KMS-11 (cell line): ENCODE data around the gene ABLIM2.

ENCODE experiments used
- H2AFZ ChIP-seq: fragments of 200-600 bp; sonication (generic); 2 replicates; pipeline ENCODE4 v1.6.1; 2016; ENCODE audit warnings: antibody characterized with exemption, mixed run types, low read depth
- H3K27ac ChIP-seq: fragments of 200-600 bp; sonication (generic); 2 replicates; pipeline ENCODE4 v1.6.1; 2016; ENCODE audit warnings: mild to moderate bottlenecking, mixed run types
- H3K27me3 ChIP-seq: fragments of 200-600 bp; sonication (generic); 2 replicates; pipeline ENCODE4 v1.6.1; 2017; ENCODE audit warnings: mild to moderate bottlenecking, low read depth, mixed run types, moderate library complexity; ENCODE audit not compliant: insufficient read depth
- H3K36me3 ChIP-seq: fragments of 200-600 bp; sonication (generic); 2 replicates; pipeline ENCODE4 v1.6.1; 2017; ENCODE audit warnings: mild to moderate bottlenecking, mixed run types; ENCODE audit not compliant: insufficient read depth
- H3K4me1 ChIP-seq: fragments of 200-600 bp; sonication (generic); 2 replicates; pipeline ENCODE4 v1.6.1; 2016; ENCODE audit warnings: mild to moderate bottlenecking, low read depth, mixed run types; ENCODE audit not compliant: poor library complexity, severe bottlenecking
- H3K4me2 ChIP-seq: fragments of 200-600 bp; sonication (generic); 2 replicates; pipeline ENCODE4 v1.7.0; 2016; ENCODE audit warnings: mild to moderate bottlenecking, mixed run types
- H3K4me3 ChIP-seq: fragments of 200-600 bp; sonication (generic); IDR thresholded peaks from 2 replicates; pipeline ENCODE4 v1.6.1; 2017; ENCODE audit warnings: low read depth, low read length, mixed read lengths; ENCODE audit not compliant: insufficient read depth
- H3K79me2 ChIP-seq: fragments of 200-600 bp; sonication (generic); 2 replicates; pipeline ENCODE4 v1.6.1; 2016; ENCODE audit warnings: low read depth, mixed run types; ENCODE audit not compliant: insufficient read depth
- H3K9ac ChIP-seq: fragments of 200-600 bp; sonication (generic); 2 replicates; pipeline ENCODE4 v1.6.1; 2016; ENCODE audit warnings: mild to moderate bottlenecking, mixed run types
- H4K20me1 ChIP-seq: fragments of 200-600 bp; sonication (generic); 2 replicates; pipeline ENCODE4 v1.6.1; 2016; ENCODE audit warnings: mild to moderate bottlenecking, mixed run types; ENCODE audit not compliant: insufficient read depth
- TF ChIP-seq, protein P1 (sequence below): fragments of 200-600 bp; sonication (generic); conservative IDR thresholded peaks from 2 replicates; pipeline ENCODE4 v1.6.1; 2017; ENCODE audit warnings: low read depth, mild to moderate bottlenecking, antibody characterized with exemption, low read length, moderate library complexity, mixed read lengths

The ABLIM2 gene

DNA sequence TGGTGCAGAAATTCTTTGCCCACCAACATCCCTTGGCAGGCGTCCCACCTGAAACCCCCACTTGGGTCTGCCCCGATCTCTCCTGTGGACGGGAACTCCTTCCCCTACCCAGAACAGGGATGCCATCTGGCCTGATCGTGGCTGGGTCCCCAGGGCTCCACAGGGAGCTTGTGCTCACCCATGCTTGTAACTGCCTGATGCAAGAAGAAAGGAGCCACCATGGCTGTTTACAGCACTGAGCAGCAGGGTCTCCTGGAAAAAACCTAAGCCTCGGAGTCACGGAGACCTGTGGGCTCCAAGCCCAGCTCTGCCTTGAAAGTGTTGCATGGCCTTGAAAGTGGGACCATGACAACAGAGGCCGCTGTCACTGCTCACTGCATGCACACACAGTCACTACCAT, 117.4 kb downstream of the ABLIM2 start:
- Histone ChIP-seq H4K20me1 (no peaks in the 10 kb centered on the region), H2AFZ (no peak overlapping the region), H3K4me1 (no peaks in the 10 kb centered on the region), H3K4me2 (no peak overlapping the region), H3K36me3 (no peaks in the 10 kb centered on the region), H3K4me3 (no peak overlapping the region), H3K27ac (no peak overlapping the region), H3K9ac (no peak overlapping the region), H3K27me3 (no peaks in the 10 kb centered on the region), H3K79me2 (no peaks in the 10 kb centered on the region)
- TF ChIP-seq, protein P1, sequence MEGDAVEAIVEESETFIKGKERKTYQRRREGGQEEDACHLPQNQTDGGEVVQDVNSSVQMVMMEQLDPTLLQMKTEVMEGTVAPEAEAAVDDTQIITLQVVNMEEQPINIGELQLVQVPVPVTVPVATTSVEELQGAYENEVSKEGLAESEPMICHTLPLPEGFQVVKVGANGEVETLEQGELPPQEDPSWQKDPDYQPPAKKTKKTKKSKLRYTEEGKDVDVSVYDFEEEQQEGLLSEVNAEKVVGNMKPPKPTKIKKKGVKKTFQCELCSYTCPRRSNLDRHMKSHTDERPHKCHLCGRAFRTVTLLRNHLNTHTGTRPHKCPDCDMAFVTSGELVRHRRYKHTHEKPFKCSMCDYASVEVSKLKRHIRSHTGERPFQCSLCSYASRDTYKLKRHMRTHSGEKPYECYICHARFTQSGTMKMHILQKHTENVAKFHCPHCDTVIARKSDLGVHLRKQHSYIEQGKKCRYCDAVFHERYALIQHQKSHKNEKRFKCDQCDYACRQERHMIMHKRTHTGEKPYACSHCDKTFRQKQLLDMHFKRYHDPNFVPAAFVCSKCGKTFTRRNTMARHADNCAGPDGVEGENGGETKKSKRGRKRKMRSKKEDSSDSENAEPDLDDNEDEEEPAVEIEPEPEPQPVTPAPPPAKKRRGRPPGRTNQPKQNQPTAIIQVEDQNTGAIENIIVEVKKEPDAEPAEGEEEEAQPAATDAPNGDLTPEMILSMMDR, result no peak

DNA sequence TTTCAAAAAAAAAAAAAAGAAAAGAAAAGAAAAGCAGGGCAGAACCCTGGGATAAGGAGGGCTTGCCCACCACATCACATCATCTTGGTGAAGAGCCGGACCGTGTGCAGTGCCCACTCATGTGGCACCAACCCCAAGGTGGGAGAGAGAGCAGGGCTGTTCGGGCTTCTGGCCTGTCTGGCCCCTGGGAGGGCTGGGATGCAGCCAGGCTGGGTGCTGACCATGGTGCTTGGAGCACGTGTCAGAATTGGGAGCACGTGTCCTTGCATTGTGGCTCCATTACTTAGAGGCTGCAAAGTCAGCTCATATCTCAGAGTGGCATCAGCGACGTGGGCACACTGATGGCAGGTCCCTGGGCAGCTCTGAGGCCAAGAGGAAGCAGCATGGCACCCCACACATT, 118.0 kb downstream of the ABLIM2 start:
- Histone ChIP-seq H3K4me2 (no peak overlapping the region), H3K27ac (no peak overlapping the region), H3K36me3 (no peaks in the 10 kb centered on the region), H2AFZ (no peak overlapping the region), H3K4me3 (no peak overlapping the region), H4K20me1 (no peaks in the 10 kb centered on the region), H3K79me2 (no peaks in the 10 kb centered on the region), H3K9ac (no peak overlapping the region), H3K4me1 (no peaks in the 10 kb centered on the region), H3K27me3 (no peaks in the 10 kb centered on the region)
- TF ChIP-seq, protein P1, result no peak

DNA sequence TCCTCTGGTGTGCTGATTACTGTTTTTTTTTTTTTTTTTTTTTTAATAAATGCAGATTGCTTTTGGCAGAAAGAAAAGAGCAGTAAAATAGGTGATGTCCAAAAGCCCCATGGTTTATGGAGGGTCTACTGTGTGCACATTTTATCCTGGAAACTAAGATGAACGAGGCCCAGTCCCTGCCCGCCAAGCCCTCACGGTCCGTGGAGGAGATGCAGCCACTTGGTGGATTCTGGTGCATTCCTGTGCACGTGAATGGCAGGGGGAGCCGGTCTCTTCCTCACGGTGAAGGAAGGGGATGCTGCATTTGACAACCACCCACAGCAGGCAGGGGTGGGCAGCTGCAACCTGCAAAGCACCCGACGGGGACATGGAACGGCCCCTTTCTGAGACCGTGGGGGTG, 118.8 kb downstream of the ABLIM2 start:
- H3K9ac ChIP-seq, result no peak overlapping the region
- no peak overlapping the region for H3K4me2 ChIP-seq
- no peak overlapping the region for H2AFZ ChIP-seq
- TF ChIP-seq, protein P1, result no peak
- no peaks in the 10 kb centered on the region for H3K27me3 ChIP-seq
- H3K4me3 ChIP-seq, result no peak overlapping the region
- no peak overlapping the region for H3K27ac ChIP-seq
- no peaks in the 10 kb centered on the region for H3K4me1 ChIP-seq
- no peaks in the 10 kb centered on the region for H3K36me3 ChIP-seq
- H4K20me1 ChIP-seq, result no peaks in the 10 kb centered on the region
- H3K79me2 ChIP-seq, result no peaks in the 10 kb centered on the region

DNA sequence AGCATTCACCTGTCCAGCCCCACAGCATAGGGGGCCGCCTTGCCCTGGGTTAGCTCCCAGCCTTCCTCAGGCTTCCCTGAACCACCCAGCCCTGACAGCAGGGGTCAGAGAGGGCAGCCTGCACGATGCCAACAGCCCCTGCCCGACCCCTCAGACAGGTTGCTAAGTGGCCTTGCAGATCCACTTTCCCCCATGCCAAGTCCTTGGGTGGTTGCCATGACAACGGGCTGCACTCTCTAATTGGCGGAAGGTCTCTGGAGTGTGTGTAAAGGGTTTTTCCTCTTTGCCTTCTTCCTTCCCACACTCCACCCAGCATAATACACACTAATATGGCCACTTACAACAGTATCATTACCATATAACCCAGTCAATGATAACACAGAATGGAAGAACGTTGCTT, 119.3 kb downstream of the ABLIM2 start:
- Histone ChIP-seq H3K9ac (no peak overlapping the region), H3K4me2 (no peak overlapping the region), H3K27me3 (no peaks in the 10 kb centered on the region)

More for the DNA sequence above, 119.3 kb downstream of the ABLIM2 start:
- Histone ChIP-seq H4K20me1 (no peaks in the 10 kb centered on the region), H3K79me2 (no peaks in the 10 kb centered on the region), H2AFZ (no peak overlapping the region), H3K36me3 (no peaks in the 10 kb centered on the region), H3K27ac (no peak overlapping the region), H3K4me3 (no peak overlapping the region), H3K4me1 (no peaks in the 10 kb centered on the region)
- TF ChIP-seq, protein P1, result no peak
